ENCODE measurements around the gene RASA3.
A peak's percentile ranks its signal among the peaks of the same experiment; 100 is the strongest.

The RASA3 gene

DNA sequence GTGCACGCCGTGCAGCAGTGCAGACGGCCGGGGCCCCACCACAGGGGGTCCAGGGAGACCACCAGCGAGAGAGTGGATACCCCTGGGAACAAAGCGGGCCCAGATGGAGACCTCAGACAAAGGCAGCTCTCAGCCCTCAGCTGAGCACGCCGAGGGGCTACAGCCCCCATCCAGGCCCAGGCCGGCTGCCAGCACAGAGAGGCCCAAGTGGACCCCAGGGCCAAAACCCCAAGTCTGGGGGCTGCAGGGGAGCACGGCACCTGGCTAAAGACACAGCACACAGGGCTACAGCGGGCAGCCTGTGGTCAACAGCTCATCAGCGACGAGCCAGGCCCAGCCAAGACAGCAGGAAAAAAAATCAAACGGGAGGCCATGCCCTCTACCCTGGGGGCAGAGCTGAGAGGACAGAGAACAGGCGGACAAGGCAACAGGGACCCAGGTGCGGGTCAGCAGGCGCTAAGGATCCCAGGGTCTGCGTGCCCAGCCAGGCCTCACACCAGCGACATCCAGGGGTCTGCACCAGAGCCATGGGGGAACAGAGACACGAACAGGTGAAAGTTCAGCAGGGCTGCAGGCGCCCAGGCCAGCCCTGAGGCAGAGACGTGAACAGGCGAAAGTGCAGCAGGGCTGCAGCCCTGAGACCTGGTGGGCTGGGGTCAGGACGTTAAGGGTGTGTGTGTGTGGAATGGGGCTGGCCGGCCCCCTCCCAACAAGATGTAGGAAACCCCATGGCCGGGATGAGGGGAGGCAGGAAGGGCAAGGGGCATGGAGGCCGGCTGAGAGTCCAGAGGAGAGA lies 34.3 kb downstream of the RASA3 start:
- DNase-seq = no peak

- DNase-seq = no peak
Measured at GRCh38 chr13:114097212-114097892, 35.1 kb downstream of the RASA3 start.

GRCh38 chr13:114096811-114097211 lies 35.6 kb downstream of the RASA3 start:
- no peak for DNase-seq

DNA sequence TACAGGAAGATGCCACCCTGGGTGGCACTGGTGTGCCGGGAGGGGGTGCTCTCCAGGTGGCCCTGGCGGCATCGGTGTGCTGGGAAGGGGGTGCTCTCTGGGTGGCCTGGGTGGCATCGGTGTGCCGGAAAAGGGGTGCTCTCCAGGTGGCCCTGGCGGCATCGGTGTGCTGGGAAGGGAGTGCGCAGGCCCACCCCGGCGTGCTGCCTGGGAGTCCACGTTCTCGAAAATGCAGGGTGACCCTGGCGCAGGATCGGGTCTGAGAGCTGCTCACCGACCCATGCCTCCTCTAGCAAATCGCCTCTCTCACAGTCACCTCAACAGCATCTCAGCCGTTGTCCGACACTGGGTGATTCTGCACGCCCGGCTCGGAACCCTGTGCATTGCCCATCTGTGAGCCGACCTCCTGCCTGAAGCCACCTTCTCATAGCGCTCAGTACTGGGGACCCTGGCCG lies 36.4 kb downstream of the RASA3 start:
- DNase-seq = no peak

- DNase-seq = no peak
Measured at GRCh38 chr13:114095486-114095885, 36.9 kb downstream of the RASA3 start.

DNA sequence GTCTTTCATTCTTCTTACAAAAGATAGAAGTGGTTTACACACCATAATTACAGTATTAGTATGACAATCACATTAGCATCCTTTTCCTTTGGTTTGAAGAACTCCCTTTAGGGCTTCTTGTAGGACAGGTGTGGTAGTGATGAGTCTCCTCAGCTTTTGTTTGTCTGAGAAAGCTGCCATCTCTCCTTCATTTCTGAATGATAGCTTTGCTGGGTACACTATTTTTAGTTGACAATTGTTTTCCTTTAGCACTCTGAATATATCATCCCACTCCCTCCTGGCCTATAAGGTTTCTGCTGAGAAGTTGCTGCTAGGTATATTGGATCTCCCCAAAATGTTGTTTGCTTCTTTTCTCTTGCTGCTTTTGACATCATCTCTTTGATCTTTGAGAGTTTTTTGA lies 39.3 kb downstream of the RASA3 start:
- no peak for DNase-seq

DNA sequence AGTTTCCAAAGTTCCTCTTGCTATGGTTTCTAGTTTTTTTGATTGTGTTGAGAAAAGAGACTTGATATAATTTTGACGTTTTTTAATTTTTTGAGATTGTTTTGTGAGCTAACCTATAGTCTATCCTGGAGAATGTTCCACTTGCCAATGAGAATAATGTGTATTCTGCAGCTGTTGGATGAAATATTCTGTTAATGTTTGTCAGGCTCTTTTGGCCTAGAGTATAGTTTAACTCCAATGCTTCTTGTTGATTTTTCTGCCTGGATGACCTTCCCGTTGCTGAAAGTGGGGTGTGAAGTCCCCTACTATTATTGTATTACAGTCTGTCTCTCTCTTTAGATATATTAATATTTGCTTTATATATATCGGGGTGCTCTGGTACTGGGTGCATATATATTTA lies 40.0 kb downstream of the RASA3 start:
- no peak for DNase-seq

GRCh38 chr13:114090476-114090875 lies 41.9 kb downstream of the RASA3 start:
- no peak for DNase-seq

GRCh38 chr13:114089751-114090400 lies 42.5 kb downstream of the RASA3 start:
- no peak for DNase-seq

- no peak for DNase-seq
Measured at GRCh38 chr13:114089341-114089740, 43.1 kb downstream of the RASA3 start.

- DNase-seq = no peak
Measured at GRCh38 chr13:114088863-114089262, 43.6 kb downstream of the RASA3 start.

DNA sequence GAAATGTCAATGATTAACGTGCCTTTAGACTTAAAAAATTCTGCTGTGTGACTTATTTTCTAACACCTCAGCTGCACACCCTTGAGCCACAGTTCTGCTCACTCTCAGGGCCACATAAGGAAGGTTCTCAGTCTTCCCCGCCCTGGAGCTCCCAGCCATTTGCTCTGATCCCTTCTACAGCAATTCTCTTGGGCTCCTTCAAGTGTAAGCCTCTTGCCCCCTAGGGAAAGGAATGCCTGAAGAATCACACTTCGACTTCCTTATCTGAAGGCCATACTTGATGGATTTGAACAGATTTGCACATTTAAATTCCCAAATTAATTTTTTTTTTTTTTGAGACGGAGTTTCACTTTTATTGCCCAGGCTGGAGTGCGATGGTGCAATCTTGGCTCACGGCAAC lies 44.2 kb downstream of the RASA3 start:
- no peak for DNase-seq

DNA sequence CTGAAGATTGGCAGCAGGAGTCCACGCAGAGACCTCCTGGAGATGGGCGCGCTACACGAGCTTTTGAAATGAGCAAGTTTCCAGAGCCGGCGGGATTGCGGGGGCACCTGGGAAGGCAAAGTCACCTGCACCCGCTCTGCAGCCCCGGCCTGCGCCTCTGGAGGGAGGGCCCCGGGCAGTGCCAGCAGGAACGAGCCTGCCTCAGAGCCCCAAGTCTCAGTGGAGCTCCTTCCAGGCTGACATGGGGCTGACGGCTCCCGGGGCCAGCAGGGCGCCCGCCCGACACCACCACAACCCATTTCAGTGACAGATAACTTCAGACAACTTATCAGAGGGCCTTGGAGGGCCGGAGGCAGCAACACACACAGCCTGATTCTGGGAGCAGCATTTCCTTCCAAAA lies 45.0 kb downstream of the RASA3 start:
- no peak for DNase-seq

- no peak for DNase-seq
Measured at GRCh38 chr13:114082849-114083645, 49.4 kb downstream of the RASA3 start.

DNA sequence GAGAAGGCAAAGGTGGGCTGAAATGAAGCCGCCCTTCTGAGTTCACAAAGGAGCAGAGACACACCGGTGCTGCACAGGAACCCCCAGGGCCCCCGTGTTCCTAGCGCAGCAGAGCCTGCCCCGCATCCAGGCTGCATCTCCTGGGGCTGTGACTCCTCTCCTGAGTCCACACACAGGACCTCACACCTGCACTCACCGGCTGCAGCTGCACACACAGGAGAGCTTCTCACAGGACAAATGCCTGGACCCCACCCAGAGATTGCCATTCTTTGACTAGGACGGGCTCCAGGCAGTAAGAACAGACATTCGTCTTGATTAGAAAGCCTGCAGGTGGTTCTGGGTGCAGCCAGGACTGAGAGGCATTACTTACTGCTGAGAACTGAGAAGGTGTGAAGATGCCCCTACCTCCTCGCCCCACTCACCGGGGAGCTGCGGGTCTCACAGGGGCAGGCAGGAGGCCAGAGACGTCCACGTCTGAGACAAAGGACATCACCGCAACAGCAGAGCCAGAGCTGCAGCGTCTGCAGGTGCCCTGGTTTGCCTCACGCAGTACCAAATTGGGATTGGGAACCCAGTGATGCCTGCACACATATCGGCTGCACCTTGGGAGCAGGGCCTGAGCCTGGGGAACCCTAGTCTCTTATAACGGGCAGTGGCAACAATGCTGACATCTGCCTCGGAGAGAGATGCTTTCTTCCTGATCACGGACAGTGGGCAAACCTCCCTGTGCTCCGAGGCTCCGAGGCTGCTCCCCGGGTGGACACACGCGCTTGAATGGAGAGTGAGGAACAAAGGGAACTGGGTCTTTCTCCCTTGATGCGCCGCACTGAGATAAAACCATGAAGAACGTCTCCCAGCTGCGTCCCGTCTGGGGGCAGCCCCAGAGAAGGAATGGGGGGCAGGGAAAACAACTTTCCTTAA lies 50.4 kb downstream of the RASA3 start:
- DNase-seq = no peak

DNA sequence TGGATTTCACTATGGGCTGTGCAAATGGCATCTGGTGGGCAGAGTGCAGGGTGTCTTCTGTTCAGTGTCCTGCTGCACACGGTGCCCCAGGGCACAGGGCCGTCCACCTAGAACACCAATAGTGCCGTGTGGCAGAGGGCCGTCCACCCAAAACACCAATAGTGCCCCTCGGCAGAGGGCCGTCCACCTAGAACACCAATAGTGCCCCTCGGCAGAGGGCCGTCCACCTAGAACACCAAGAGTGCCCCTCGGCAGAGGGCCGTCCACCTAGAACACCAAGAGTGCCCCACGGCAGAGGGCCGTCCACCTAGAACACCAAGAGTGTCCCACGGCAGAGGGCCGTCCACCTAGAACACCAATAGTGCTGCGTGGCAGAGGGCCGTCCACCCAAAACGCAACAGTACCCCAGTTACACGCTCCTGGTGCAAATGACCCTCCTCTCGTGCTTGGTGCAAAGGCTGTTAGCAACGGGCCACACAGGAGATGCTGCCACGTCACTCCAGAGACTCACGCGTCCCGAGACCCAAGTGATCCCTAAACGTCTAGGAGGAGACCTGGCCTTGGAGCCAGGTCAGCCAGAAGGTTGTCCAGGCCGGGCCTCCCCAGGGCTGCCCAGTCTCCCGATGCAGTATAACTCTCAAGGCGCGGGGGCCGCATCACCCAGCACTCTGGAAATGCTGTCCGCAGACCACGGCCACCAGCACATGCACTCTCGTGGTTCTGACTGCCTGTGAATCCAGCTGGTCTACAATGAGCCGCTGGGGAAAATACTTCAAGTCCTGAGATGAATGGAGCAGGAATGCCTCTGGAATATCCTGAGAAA lies 51.5 kb downstream of the RASA3 start:
- no peak for DNase-seq

DNA sequence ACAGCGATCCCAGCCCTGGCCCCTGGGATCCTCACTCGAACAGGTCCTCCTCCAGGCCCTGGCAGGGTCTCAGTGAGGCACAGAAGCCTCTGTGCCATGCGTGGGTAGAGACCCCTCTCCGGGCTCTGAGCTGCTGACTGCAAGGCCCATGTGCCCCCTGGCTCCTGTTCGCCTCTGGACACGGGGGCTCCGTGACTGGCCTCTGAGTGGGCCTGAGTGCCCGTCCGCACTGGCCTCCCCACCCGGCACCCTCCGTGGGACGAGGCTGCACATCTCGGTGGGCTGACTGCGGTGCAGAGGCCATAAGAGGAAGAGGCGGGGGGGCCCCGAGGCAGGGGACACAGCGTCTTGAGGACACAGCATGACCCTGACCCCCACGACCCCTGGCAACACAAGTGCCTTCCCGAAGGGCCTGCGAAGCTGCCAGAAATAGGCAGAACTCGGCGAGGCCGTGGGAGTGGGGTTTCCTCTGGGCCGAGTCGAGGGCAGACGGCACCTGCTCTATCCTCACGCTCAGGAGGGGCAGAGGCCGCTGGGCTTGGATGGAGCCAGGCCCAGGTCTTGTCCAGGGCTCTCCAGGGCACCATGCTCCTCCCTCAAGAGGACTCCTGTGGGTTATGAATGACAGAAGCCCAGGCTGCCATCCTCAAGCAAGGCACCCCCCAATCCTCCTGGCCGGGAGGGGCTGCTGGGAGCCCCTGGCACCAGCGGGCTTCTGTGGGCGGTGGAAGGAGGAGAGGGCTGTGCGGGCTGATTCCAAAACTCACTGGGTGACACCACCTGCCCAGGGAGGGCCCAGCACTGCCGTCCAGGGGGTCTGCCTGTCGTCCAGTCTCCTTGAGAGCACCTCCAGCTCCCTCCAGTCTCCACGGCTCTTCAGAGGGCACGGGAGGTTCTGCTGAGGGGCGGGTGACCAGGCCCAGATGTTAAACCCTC lies 52.6 kb downstream of the RASA3 start:
- no peak for DNase-seq

DNA sequence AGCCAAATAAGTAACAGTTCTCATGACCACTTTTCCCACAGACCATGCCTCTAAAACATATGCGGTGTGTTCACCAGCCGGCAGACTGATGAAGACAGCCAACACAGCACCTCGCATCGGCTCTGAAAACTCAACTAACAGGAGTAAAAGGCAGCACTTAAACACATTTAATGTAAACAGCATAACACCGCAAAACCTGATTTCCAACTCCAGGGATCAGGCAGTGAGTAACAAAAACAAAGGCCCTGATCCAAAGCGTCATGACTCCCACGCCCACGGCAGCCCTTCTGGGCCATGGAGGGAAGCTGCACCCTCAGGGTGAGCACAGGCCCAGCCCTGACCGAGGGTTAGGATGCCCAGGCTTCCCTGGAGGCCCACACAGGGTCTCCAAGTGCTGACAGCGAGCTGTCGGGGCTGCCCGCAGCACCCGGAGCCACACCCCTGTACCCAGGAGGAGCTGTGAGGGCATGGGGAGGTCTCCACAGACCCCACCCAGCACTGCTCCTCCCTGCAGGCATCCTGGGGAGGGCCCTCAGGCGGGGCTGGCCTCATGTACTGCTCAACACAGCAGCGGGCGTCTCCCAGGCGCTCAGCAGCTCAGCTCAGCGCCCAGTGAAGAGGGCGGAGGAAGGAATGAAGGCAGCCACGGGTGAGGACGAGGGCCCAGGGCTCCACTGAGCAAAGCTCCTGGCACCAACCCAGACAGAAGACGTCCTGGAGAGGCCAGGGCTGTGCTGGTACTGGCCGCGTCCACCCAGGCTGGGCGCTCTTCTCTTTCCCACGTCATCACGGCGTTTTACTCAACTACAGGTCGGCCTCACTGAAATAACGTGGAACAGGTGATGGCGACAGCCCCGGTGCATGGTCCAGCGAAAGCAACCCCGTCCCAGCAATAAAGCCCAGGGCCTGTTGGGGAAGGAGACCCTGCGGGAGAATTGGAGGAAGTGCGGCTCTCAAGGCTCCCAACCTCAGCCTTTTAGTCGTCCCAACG lies 53.7 kb downstream of the RASA3 start:
- peak; percentile 10 for DNase-seq

- DNase-seq = peak; percentile 38
Measured at GRCh38 chr13:114077933-114078325, 54.5 kb downstream of the RASA3 start.

All from DMS53 (cell line).